HCT116 (cell line): Measurements from ENCODE around the gene KIRREL3. TPM values are rescaled to one million over a fixed set of nuclear protein-coding genes. Genes with fewer than 3 reads are reported as not detected.

Source experiments
- ATAC-seq: fragments of 200-7000 bp; cut with Tn5 transposase; 2 replicates; pipeline ENCODE4 v1.9.1; 2020; ENCODE audit warnings: mild to moderate bottlenecking, moderate library complexity
- BruUV-seq: library from RNA; stranded (reverse); fragments of 400-500 nt; replicated peaks from 2 replicates; lab custom pipeline; 2021; lab: Mats Ljungman, UMichigan
- CTCF ChIA-PET: fragments of 300-600 bp; sonication (Branson Sonifier 250); formaldehyde crosslinking; loops from one replicate; lab custom pipeline; 2021; ENCODE audit warnings: antibody characterized with exemption; lab: Charles Lee
- POLR2A ChIA-PET: fragments of 300-600, 350-600 bp; sonication (Branson Sonifier 250); formaldehyde crosslinking; loops from one replicate; lab custom pipeline; 2021; ENCODE audit warnings: antibody characterized with exemption; lab: Charles Lee
- RAD21 ChIA-PET, 2 experiments: fragments of 300-600 bp; sonication (Branson Sonifier 250); formaldehyde crosslinking; loops; one replicate each; lab custom pipeline; 2023; ENCODE audit warnings: low total read pairs in 2 of 2; ENCODE audit not compliant: uncharacterized antibody in 2 of 2, unreplicated experiment in 2 of 2, low non-redundant PET in 1 of 2; lab: Charles Lee
- DNase-seq: peaks from one replicate; pipeline ENCODE4 v3.0.0-alpha.2; 2010; ENCODE audit warnings: low read depth, low spot score
- H2AFZ ChIP-seq: fragments of 200-600 bp; shearing (Covaris generic), sonication (generic); 2 replicates; pipeline ENCODE4 v1.6.1; 2017; ENCODE audit warnings: low read depth, mixed run types, mixed read lengths, antibody characterized with exemption, low read length; ENCODE audit not compliant: poor library complexity, severe bottlenecking
- H3K27ac ChIP-seq: 2 replicates; pipeline ENCODE4 v1.5.1; 2012; ENCODE audit warnings: low read depth, low read length
- H3K27me3 ChIP-seq: fragments of 200-600 bp; sonication (generic); 2 replicates; pipeline ENCODE4 v1.6.1; 2016; ENCODE audit warnings: mixed run types, low read length, mixed read lengths; ENCODE audit not compliant: insufficient read depth
- H3K36me3 ChIP-seq, 2 experiments: fragments of 200-500 bp in 1 of 2; fragments of 200-600 bp in 1 of 2; sonication (Bioruptor generic) in 1 of 2; sonication (generic) in 1 of 2; 2 replicates each; pipeline versions ENCODE4 v1.5.1 to v1.6.1; 2014 to 2016; ENCODE audit warnings: low read length in 2 of 2, inconsistent platforms in 1 of 2, mixed read lengths in 1 of 2, mixed run types in 1 of 2; ENCODE audit not compliant: insufficient read depth in 2 of 2, control insufficient read depth in 1 of 2
- H3K4me1 ChIP-seq, 2 experiments: fragments of 200-600 bp in 1 of 2; sonication (generic) in 1 of 2; 2 replicates each; pipeline versions ENCODE4 v1.5.1 to v1.6.1; 2012 to 2017; ENCODE audit warnings: low read length in 2 of 2, inconsistent platforms in 1 of 2, mild to moderate bottlenecking in 1 of 2, mixed read lengths in 1 of 2, mixed run types in 1 of 2, moderate library complexity in 1 of 2; ENCODE audit not compliant: insufficient read depth in 2 of 2, control insufficient read depth in 1 of 2
- H3K4me2 ChIP-seq: fragments of 200-600 bp; sonication (generic); 2 replicates; pipeline ENCODE4 v1.6.1; 2017; ENCODE audit warnings: mixed run types, low read length, mixed read lengths
- H3K4me3 ChIP-seq, 2 experiments: fragments of 200-600 bp in 1 of 2; sonication (generic) in 1 of 2; replicated peaks in 1 of 2; 2 replicates each; pipeline ENCODE4 v1.5.1; 2011 to 2016; ENCODE audit warnings: low read length in 2 of 2, control low read depth in 1 of 2, low read depth in 1 of 2, mild to moderate bottlenecking in 1 of 2, mixed read lengths in 1 of 2, mixed run types in 1 of 2
- H3K79me2 ChIP-seq: fragments of 200-600 bp; sonication (generic); 2 replicates; pipeline ENCODE4 v1.6.1; 2017; ENCODE audit warnings: mild to moderate bottlenecking, mixed run types, low read length, moderate library complexity, mixed read lengths; ENCODE audit not compliant: insufficient read depth
- H3K9ac ChIP-seq: fragments of 200-600 bp; sonication (generic); 2 replicates; pipeline ENCODE4 v1.6.1; 2016; ENCODE audit warnings: low read length, mixed read lengths
- H3K9me2 ChIP-seq: fragments of 200-600 bp; sonication (generic), shearing (Covaris generic); 2 replicates; pipeline ENCODE4 v1.6.1; 2017; ENCODE audit warnings: mixed run types, mild to moderate bottlenecking, moderate library complexity; ENCODE audit not compliant: insufficient read depth
- H3K9me3 ChIP-seq, 2 experiments: fragments of 200-500 bp in 1 of 2; fragments of 200-600 bp in 1 of 2; sonication (Bioruptor generic) in 1 of 2; sonication (generic) in 1 of 2; 2 replicates each; pipeline ENCODE4 v1.6.1; 2014 to 2017; ENCODE audit warnings: low read length in 2 of 2, mixed read lengths in 2 of 2, inconsistent platforms in 1 of 2, low read depth in 1 of 2, mild to moderate bottlenecking in 1 of 2, mixed run types in 1 of 2, moderate library complexity in 1 of 2; ENCODE audit not compliant: control insufficient read depth in 1 of 2, insufficient read depth in 1 of 2
- H4K20me1 ChIP-seq: fragments of 200-600 bp; sonication (generic), shearing (Covaris generic); 2 replicates; pipeline ENCODE4 v1.6.1; 2017; ENCODE audit warnings: mixed run types, mild to moderate bottlenecking, moderate library complexity; ENCODE audit not compliant: insufficient read depth
- CBX3 ChIP-seq: IDR thresholded peaks from 2 replicates; pipeline ENCODE4 v1.6.1; 2012; ENCODE audit warnings: low read depth
- CEBPB ChIP-seq: IDR thresholded peaks from 2 replicates; pipeline ENCODE4 v1.6.1; 2012; ENCODE audit warnings: low read depth
- EGR1 ChIP-seq: IDR thresholded peaks from 2 replicates; pipeline ENCODE4 v1.6.1; 2012; ENCODE audit warnings: low read depth
- EZH2phosphoT487 ChIP-seq: fragments of 200-600 bp; IDR thresholded peaks from 2 replicates; pipeline ENCODE4 v1.6.1; 2018; ENCODE audit warnings: antibody characterized with exemption, borderline replicate concordance
- POLR2A ChIP-seq: IDR thresholded peaks from 2 replicates; pipeline ENCODE4 v1.7.0; 2011; ENCODE audit warnings: borderline replicate concordance; ENCODE audit not compliant: insufficient read depth, insufficient read length; ENCODE audit errors: extremely low read depth
- RAD21 ChIP-seq: IDR thresholded peaks from 2 replicates; pipeline ENCODE4 v1.6.1; 2012; ENCODE audit warnings: low read depth, mild to moderate bottlenecking
- SP1 ChIP-seq: IDR thresholded peaks from 2 replicates; pipeline ENCODE4 v1.6.1; 2012; ENCODE audit warnings: low read depth
- SRF ChIP-seq: IDR thresholded peaks from 2 replicates; pipeline ENCODE4 v1.6.1; 2012; ENCODE audit warnings: low read depth
- TCF7L2 ChIP-seq: IDR thresholded peaks from 2 replicates; pipeline ENCODE4 v1.7.0; 2011; ENCODE audit warnings: borderline replicate concordance, inconsistent platforms; ENCODE audit not compliant: insufficient read depth, insufficient read length; ENCODE audit errors: extremely low read depth
- ZBTB33 ChIP-seq: IDR thresholded peaks from 2 replicates; pipeline ENCODE4 v1.6.1; 2011; ENCODE audit warnings: mild to moderate bottlenecking, low read length, moderate library complexity; ENCODE audit not compliant: insufficient replicate concordance; ENCODE audit errors: extremely low read depth
- ZFX ChIP-seq: fragments of 450-650 bp; IDR thresholded peaks from 2 replicates; pipeline ENCODE4 v1.6.1; 2017
- ZNF274 ChIP-seq: fragments of 200-500 bp; sonication (Bioruptor generic); IDR thresholded peaks from 2 replicates; pipeline ENCODE4 v1.6.1; 2014; ENCODE audit warnings: mild to moderate bottlenecking, low read depth, low read length, inconsistent platforms
- intact Hi-C: fragments of 100-400 bp; cut with micrococcal nuclease; formaldehyde crosslinking; loops from 2 replicates; pipeline ENCODE4 v1.10.0; 2022
- total RNA-seq: library from RNA; stranded (reverse); gene quantifications from one replicate; pipeline ENCODE4 v1.2.1, GENCODE V29; 2021; ENCODE audit not compliant: unreplicated experiment
- TF ChIP-seq, protein P1 (sequence below): IDR thresholded peaks from 2 replicates; pipeline ENCODE4 v1.6.1; 2012

Gene KIRREL3
- total RNA-seq, 1 experiment from 2014 or later = not detected

DNA sequence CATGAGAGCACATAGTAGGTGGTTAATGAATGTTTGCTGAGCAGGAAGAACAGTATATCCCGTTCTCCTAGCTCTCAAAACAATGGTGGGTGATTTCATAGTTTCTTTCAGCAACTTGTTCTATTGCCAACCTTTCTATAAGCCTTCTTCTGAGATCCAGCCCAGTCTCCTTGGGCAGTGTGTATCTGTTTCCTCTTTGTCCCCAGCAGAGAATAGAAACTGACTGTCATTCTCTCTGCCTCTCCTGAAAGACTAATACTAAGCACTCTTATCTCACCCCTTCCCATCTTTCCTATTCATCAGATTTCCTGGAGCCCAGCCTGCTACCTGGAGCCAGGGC, 372.1 kb downstream of the KIRREL3 start:
- no peak overlapping the region for H3K4me2 ChIP-seq
- peaks cover 53% of the 10 kb centered on the region; the same call in 1 of the 2 replicates for H3K27me3 ChIP-seq
- H3K9me3 ChIP-seq = no peaks in the 10 kb centered on the region
- no peak for TF ChIP-seq CBX3
- TF ChIP-seq ZNF274 = no peak
- ChIA-PET POLR2A (no interaction called here), RAD21 (no interaction called here), CTCF (no interaction called here)
- ATAC-seq (no peak), DNase-seq (no peak)
- no peaks in the 10 kb centered on the region for H3K9me2 ChIP-seq
- intact Hi-C loops = no loop called here
- H3K4me3 ChIP-seq = no peak overlapping the region
- no peak overlapping the region for H2AFZ ChIP-seq
- no peaks in the 10 kb centered on the region for H3K4me1 ChIP-seq
- no peaks in the 10 kb centered on the region for H3K36me3 ChIP-seq
- no peak overlapping the region for H3K9ac ChIP-seq
- no peak overlapping the region for H3K27ac ChIP-seq
- no peaks in the 10 kb centered on the region for H4K20me1 ChIP-seq
- no TSS peak for BruUV-seq
- H3K79me2 ChIP-seq = no peaks in the 10 kb centered on the region

DNA sequence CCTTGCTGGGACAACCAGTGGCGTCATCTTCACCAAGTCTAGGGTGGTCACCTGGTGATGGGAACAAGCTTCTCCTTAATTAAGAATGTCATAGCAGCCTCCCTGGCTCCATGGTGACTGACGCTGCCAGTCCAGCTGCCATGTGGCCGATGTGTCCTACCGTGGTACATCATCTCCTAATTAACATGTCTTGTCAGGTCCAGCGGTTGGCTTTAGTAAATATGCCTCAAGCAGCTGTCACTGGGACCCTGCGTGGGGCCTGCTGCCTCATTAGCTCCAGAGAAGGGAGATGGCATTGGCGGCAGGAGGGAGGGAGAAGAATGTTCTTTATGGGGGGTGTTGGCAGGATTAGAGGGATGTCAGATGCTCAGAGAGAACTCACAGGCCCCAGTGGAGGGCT, 373.1 kb downstream of the KIRREL3 start:
- H3K9me2 ChIP-seq = no peaks in the 10 kb centered on the region
- RAD21 ChIA-PET = interaction anchor here in 1 of 2 experiments (0.6 kb wide), 1 partner anchor 94 kb away, joined by 5 read pairs; no protein-coding TSS in a partner anchor
- H3K4me3 ChIP-seq = no peak overlapping the region
- ATAC-seq (no peak), DNase-seq (no peak)
- H4K20me1 ChIP-seq = no peaks in the 10 kb centered on the region
- no peak overlapping the region for H3K4me2 ChIP-seq
- no peaks in the 10 kb centered on the region for H3K4me1 ChIP-seq
- intact Hi-C loops = no loop called here
- H3K79me2 ChIP-seq = no peaks in the 10 kb centered on the region
- no peaks in the 10 kb centered on the region for H3K36me3 ChIP-seq
- H3K27me3 ChIP-seq = peaks cover 56% of the 10 kb centered on the region; the same call in 1 of the 2 replicates
- no peak overlapping the region for H2AFZ ChIP-seq
- CTCF ChIA-PET = no interaction called here
- H3K9ac ChIP-seq = no peak overlapping the region
- no peaks in the 10 kb centered on the region for H3K9me3 ChIP-seq
- H3K27ac ChIP-seq = no peak overlapping the region
- TF ChIP-seq ZFX (no peak), SP1 (no peak)
- TF ChIP-seq, all 23 proteins: peak for 0
- POLR2A ChIA-PET = no interaction called here
- no TSS peak for BruUV-seq

DNA sequence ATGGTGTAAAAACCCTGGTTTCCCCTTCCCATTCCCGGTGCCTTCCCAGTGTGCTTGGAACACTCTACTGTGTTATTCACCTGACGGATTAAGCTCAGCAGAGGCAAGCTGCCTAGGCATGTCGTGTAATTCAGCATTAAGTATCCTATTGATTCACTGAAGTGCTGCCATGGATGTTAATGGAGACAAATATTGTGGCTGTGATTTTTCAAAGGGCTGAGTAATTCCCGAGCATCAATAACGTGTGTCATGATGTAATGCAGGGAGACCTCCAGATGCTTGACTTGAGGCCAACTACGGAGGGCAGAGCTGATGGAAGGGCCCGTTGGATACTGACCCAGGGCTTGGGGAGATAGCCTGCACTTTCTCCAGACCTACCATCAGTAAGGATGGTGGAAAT, 376.1 kb downstream of the KIRREL3 start:
- H3K27me3 ChIP-seq = peaks cover 49% of the 10 kb centered on the region; the same call in 1 of the 2 replicates
- intact Hi-C loops = no loop called here
- no peaks in the 10 kb centered on the region for H3K4me1 ChIP-seq
- H3K27ac ChIP-seq = no peak overlapping the region
- POLR2A ChIA-PET = no interaction called here
- H3K9me2 ChIP-seq = no peaks in the 10 kb centered on the region
- H3K9me3 ChIP-seq = no peaks in the 10 kb centered on the region
- no peak overlapping the region for H3K4me2 ChIP-seq
- no peak overlapping the region for H3K4me3 ChIP-seq
- no peak overlapping the region for H2AFZ ChIP-seq
- RAD21 ChIA-PET = no interaction called here
- CTCF ChIA-PET = no interaction called here
- H3K79me2 ChIP-seq = no peaks in the 10 kb centered on the region
- H4K20me1 ChIP-seq = no peaks in the 10 kb centered on the region
- no TSS peak for BruUV-seq
- ATAC-seq = no peak
- no peak overlapping the region for H3K9ac ChIP-seq
- DNase-seq = no peak
- no peaks in the 10 kb centered on the region for H3K36me3 ChIP-seq
- TF ChIP-seq SP1 (no peak), CBX3 (no peak), SRF (no peak), RAD21 (no peak), EGR1 (no peak), TCF7L2 (no peak), CEBPB (no peak), ZBTB33 (no peak), ZNF274 (no peak), EZH2phosphoT487 (no peak), POLR2A (no peak)
- TF ChIP-seq, protein P1, sequence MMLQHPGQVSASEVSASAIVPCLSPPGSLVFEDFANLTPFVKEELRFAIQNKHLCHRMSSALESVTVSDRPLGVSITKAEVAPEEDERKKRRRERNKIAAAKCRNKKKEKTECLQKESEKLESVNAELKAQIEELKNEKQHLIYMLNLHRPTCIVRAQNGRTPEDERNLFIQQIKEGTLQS = no peak
